22Rv1 (cell line): ENCODE measurements around the gene THAP10.

Experiments
- ZFX ChIP-seq: fragments of 450-650 bp; IDR thresholded peaks from 2 replicates; pipeline ENCODE4 v1.6.1; 2017; ENCODE audit warnings: antibody characterized with exemption, borderline replicate concordance
- TF ChIP-seq, protein P1 (sequence below): fragments of 450-650 bp; IDR thresholded peaks from 2 replicates; pipeline ENCODE4 v1.5.1; 2017; ENCODE audit warnings: mild to moderate bottlenecking

DNA sequence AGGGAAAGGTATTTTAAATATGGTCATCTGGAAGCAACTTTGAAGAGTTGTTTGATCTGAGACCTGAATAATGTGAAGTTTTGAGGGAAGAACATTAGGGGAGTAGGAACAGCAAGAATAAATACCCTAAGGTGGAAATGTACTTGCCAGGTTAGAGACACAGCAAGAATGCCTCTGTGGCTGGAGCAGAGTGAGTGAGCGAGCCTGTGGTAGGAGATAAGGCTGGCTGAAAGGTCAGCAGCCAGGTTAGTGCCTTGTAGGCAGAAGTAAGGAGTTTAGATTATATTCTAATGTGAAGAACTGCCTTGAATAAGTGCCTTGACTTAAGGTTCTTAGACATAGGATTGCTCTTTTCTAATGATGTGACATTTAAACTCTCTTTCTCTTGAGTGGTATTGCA lies 18.7 kb upstream of the THAP10 start:
- no peak for TF ChIP-seq ZFX
- TF ChIP-seq, protein P1, sequence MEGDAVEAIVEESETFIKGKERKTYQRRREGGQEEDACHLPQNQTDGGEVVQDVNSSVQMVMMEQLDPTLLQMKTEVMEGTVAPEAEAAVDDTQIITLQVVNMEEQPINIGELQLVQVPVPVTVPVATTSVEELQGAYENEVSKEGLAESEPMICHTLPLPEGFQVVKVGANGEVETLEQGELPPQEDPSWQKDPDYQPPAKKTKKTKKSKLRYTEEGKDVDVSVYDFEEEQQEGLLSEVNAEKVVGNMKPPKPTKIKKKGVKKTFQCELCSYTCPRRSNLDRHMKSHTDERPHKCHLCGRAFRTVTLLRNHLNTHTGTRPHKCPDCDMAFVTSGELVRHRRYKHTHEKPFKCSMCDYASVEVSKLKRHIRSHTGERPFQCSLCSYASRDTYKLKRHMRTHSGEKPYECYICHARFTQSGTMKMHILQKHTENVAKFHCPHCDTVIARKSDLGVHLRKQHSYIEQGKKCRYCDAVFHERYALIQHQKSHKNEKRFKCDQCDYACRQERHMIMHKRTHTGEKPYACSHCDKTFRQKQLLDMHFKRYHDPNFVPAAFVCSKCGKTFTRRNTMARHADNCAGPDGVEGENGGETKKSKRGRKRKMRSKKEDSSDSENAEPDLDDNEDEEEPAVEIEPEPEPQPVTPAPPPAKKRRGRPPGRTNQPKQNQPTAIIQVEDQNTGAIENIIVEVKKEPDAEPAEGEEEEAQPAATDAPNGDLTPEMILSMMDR, result no peak
